HepG2 (cell line): Measurements from ENCODE around the gene STK11. TPM values are rescaled to one million over a fixed set of nuclear protein-coding genes. Genes with fewer than 3 reads are reported as not detected.

Source experiments
- ADNP ChIP-seq: sonication (generic); formaldehyde crosslinking; IDR thresholded peaks from 2 replicates; pipeline ENCODE4 v1.4.0; 2020; ENCODE audit warnings: missing genetic modification reagents
- ARID4A ChIP-seq: sonication (generic); formaldehyde crosslinking; IDR thresholded peaks from 2 replicates; pipeline ENCODE4 v1.5.0; 2020; ENCODE audit warnings: mild to moderate bottlenecking, missing genetic modification reagents, borderline replicate concordance
- ATF4 ChIP-seq, 2 experiments: fragments of 450-650 bp in 1 of 2; sonication (generic) in 1 of 2; formaldehyde crosslinking; IDR thresholded peaks; 2 replicates each; pipeline versions ENCODE4 v1.5.0 to v1.8.0; 2020 to 2022; ENCODE audit warnings: mild to moderate bottlenecking in 1 of 2, missing genetic modification reagents in 1 of 2
- BCLAF1 ChIP-seq: fragments of 450-650 bp; IDR thresholded peaks from 2 replicates; pipeline ENCODE4 v1.6.1; 2017; ENCODE audit warnings: mild to moderate bottlenecking
- FIP1L1 ChIP-seq: fragments of 200-400 bp; formaldehyde crosslinking; IDR thresholded peaks from 2 replicates; pipeline ENCODE4 v1.6.1; 2018; ENCODE audit warnings: low read depth, mild to moderate bottlenecking, low read length, moderate library complexity, borderline replicate concordance; ENCODE audit not compliant: insufficient read depth
- FLYWCH1 ChIP-seq: sonication (generic); formaldehyde crosslinking; IDR thresholded peaks from 2 replicates; pipeline ENCODE4 v1.8.1; 2023; ENCODE audit warnings: mild to moderate bottlenecking, missing genetic modification reagents
- MAZ ChIP-seq, 2 experiments: sonication (generic) in 1 of 2; formaldehyde crosslinking in 1 of 2; IDR thresholded peaks; 2 replicates each; pipeline versions ENCODE4 v1.5.0 to v1.6.1; 2012 to 2020; ENCODE audit warnings: low read depth in 2 of 2, mild to moderate bottlenecking in 2 of 2, borderline replicate concordance in 1 of 2, improper control_type of control experiment in 1 of 2, low read length in 1 of 2, missing genetic modification reagents in 1 of 2, moderate library complexity in 1 of 2
- MXI1 ChIP-seq: IDR thresholded peaks from 3 replicates; pipeline ENCODE4 v1.6.1; 2012; ENCODE audit warnings: low read depth, low read length, inconsistent platforms, borderline replicate concordance
- SAFB2 ChIP-seq: sonication (generic); formaldehyde crosslinking; IDR thresholded peaks from 2 replicates; pipeline ENCODE4 v1.5.1; 2020; ENCODE audit warnings: missing genetic modification reagents, low read depth, mild to moderate bottlenecking, borderline replicate concordance
- SOX13 ChIP-seq, 3 experiments: fragments of 450-650 bp in 1 of 3; sonication (generic) in 1 of 3; formaldehyde crosslinking in 1 of 3; IDR thresholded peaks in 2 of 3; conservative IDR thresholded peaks in 1 of 3; 2 replicates each; pipeline versions ENCODE4 v1.5.0 to v1.6.1; 2016 to 2020; ENCODE audit warnings: antibody characterized with exemption in 1 of 3, mild to moderate bottlenecking in 1 of 3, missing compliant biosample characterization in 1 of 3, missing genetic modification reagents in 1 of 3, moderate library complexity in 1 of 3
- TFE3 ChIP-seq: IDR thresholded peaks from 2 replicates; pipeline ENCODE4 v1.6.1; 2016
- ZC3H4 ChIP-seq: sonication (generic); formaldehyde crosslinking; IDR thresholded peaks from 2 replicates; pipeline ENCODE4 v1.4.0; 2020; ENCODE audit warnings: missing genetic modification reagents, borderline replicate concordance
- ZNF20 ChIP-seq: sonication (generic); formaldehyde crosslinking; IDR thresholded peaks from 2 replicates; pipeline ENCODE4 v1.4.0; 2020; ENCODE audit warnings: mild to moderate bottlenecking, moderate library complexity, missing genetic modification reagents
- ZNF224 ChIP-seq: sonication (generic); formaldehyde crosslinking; IDR thresholded peaks from 2 replicates; pipeline ENCODE4 v1.5.0; 2020; ENCODE audit warnings: mild to moderate bottlenecking, missing genetic modification reagents
- ZNF24 ChIP-seq: fragments of 450-650 bp; IDR thresholded peaks from 2 replicates; pipeline ENCODE4 v1.6.1; 2017; ENCODE audit warnings: antibody characterized with exemption, mild to moderate bottlenecking
- ZNF256 ChIP-seq: sonication (generic); formaldehyde crosslinking; conservative IDR thresholded peaks from 2 replicates; pipeline ENCODE4 v1.4.0; 2020; ENCODE audit warnings: missing genetic modification reagents
- ZNF614 ChIP-seq: IDR thresholded peaks from 2 replicates; pipeline ENCODE4 v1.6.1; 2018; ENCODE audit warnings: missing biosample characterization, missing genetic modification reagents, inconsistent platforms, borderline replicate concordance
- ZNF674 ChIP-seq: sonication (generic); formaldehyde crosslinking; IDR thresholded peaks from 2 replicates; pipeline ENCODE4 v1.5.0; 2020; ENCODE audit warnings: low read depth, mild to moderate bottlenecking, missing genetic modification reagents
- polyA plus RNA-seq, 8 experiments: library from polyadenylated mRNA; depleted of rRNA in 3 of 8; stranded (reverse) in 7 of 8; unstranded in 1 of 8; fragments of >200 nt; fragmentation: Illumina TruSeq in 4 of 8; extraction: Trizol in 4 of 8; gene quantifications; 2 replicates each; pipeline versions ENCODE4 v1.2.1 to v1.2.3, GENCODE V29; 2011 to 2016; ENCODE audit warnings: low read depth in 4 of 8, missing spikeins in 1 of 8, mixed read lengths in 1 of 8; ENCODE audit not compliant: insufficient read depth in 1 of 8
- total RNA-seq, 5 experiments: library from RNA; depleted of rRNA; stranded (reverse); fragments of >200 nt; fragmentation: Illumina TruSeq; extraction: Trizol; gene quantifications; 2 replicates each; pipeline ENCODE4 v1.2.3, GENCODE V29; 2016; ENCODE audit warnings: low read depth in 1 of 5

STK11 gene
- total and polyA plus RNA-seq, 2 of the 13 experiments (the other 11 are each of a cell fraction or from before 2014, with no cell fraction given) = 27.5 to 43.6 TPM

DNA sequence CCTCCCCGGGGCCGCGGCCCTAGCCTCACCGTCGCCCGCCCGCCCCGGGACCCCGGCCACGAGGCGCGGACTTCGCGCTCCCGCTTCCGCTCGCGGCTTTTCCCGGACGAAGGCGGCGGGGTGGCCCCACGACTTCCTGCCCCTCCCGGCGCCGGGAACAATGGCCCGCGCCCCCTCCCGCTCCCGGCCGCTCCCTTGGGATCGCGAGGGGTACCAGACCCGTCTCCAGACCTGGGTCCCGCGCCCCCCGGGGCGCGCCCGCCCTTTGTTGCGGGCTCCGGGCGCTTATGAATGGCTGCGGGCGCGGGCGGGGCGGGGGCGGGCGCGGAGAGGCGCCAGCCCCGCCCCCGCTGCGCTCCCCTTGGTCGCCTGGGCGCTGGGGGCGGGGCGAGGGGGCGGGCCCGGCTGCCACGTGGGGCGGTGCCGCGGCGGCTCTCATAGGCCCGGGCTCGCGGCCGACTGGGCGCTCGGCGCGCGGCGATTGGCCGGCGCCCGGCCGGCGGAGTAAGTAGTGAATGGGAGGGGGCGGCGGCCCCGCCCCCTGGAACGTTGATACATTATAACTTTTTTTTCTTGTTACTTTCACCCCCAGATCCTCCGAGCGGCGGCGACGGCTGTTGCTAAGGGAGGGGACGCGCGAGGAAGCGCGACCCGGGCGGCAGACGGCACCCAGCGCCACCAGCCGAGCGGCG, 43.9 kb downstream of the STK11 start (continued):
- no peak for TF ChIP-seq ZNF224
- TF ChIP-seq ZC3H4 (CRISPR knock-in tag) = no peak
- peak; percentile 31; the same call in 1 of the 3 replicates for TF ChIP-seq MXI1
- TF ChIP-seq BCLAF1 = no peak
- TF ChIP-seq ZNF20 = no peak
- TF ChIP-seq FLYWCH1 (CRISPR knock-in tag) = 0 out of 2 replicates have a peak, but pooled peaks have one; percentile 12
- TF ChIP-seq ARID4A (CRISPR knock-in tag) = peak; percentile 54; the same call in 1 of the 2 replicates
- TF ChIP-seq ZNF614 (CRISPR knock-in tag) = 0 out of 2 replicates have a peak, but pooled peaks have one; percentile 6
- no peak for TF ChIP-seq TFE3 (CRISPR knock-in tag)
- no peak; the same call in 1 of the 2 replicates for TF ChIP-seq MAZ (IDR thresholded peaks at IDR 0.05; ENCODE audit: borderline replicate concordance, low read depth, low read length)
- peak; percentile 38 for TF ChIP-seq MAZ (CRISPR knock-in tag; IDR thresholded peaks at IDR 0.05; ENCODE audit: low read depth)
- TF ChIP-seq ATF4 (CRISPR knock-in tag; IDR thresholded peaks at IDR 0.05) = no peak
- no peak for TF ChIP-seq SAFB2
- no peak for TF ChIP-seq ZNF674 (CRISPR knock-in tag)
- no peak for TF ChIP-seq ADNP (CRISPR knock-in tag)
- TF ChIP-seq ZNF24 = no peak
- peak; percentile 76 for TF ChIP-seq SOX13 (IDR thresholded peaks at IDR 0.05)
- peak; percentile 51 to 92; a peak in 2 of 4 replicates for TF ChIP-seq SOX13 (CRISPR knock-in tag; conservative IDR thresholded peaks at IDR 0.05 in 1 of 2, IDR thresholded peaks at IDR 0.05 in 1 of 2)
- TF ChIP-seq FIP1L1 = no peak; the same call in 1 of the 2 replicates
- TF ChIP-seq ZNF256 (CRISPR knock-in tag) = no peak
